ENCODE data around the gene SARS1.
"Not testable (repeated sequence)": the region's sequence is repeated elsewhere in the genome, so short reads cannot be mapped to it uniquely, and the experiment has no call there.

SARS1 gene

GRCh38 chr1:109191891-109192290 is 21.8 kb upstream of the SARS1 start:
- DNase-seq, result no peak

- DNase-seq, result no peak
Measured at GRCh38 chr1:109192433-109192832, 21.3 kb upstream of the SARS1 start.

- DNase-seq, result no peak
Measured at GRCh38 chr1:109193653-109194590, 19.8 kb upstream of the SARS1 start.

GRCh38 chr1:109197158-109198042 is 16.3 kb upstream of the SARS1 start:
- DNase-seq, result no peak

- no peak for DNase-seq
Measured at GRCh38 chr1:109198043-109198695, 15.5 kb upstream of the SARS1 start.

GRCh38 chr1:109198745-109199144 is 15.0 kb upstream of the SARS1 start:
- no peak for DNase-seq

- no peak for DNase-seq
Measured at GRCh38 chr1:109199710-109200109, 14.0 kb upstream of the SARS1 start.

GRCh38 chr1:109201123-109201703 is 12.5 kb upstream of the SARS1 start:
- no peak for DNase-seq

- no peak for DNase-seq
Measured at GRCh38 chr1:109204484-109204883, 9.2 kb upstream of the SARS1 start.

- no peak for DNase-seq
Measured at GRCh38 chr1:109206339-109206738, 7.4 kb upstream of the SARS1 start.

- DNase-seq, result no peak
Measured at GRCh38 chr1:109207467-109208103, 6.1 kb upstream of the SARS1 start.

GRCh38 chr1:109208394-109208793 is 5.3 kb upstream of the SARS1 start:
- DNase-seq, result no peak

- DNase-seq, result no peak
Measured at GRCh38 chr1:109208836-109209463, 4.8 kb upstream of the SARS1 start.

GRCh38 chr1:109210058-109210457 is 3.7 kb upstream of the SARS1 start:
- DNase-seq, result no peak

- DNase-seq, result no peak
Measured at GRCh38 chr1:109213345-109213823, 334 bp upstream of the SARS1 start.

- DNase-seq, result no peak
Measured at GRCh38 chr1:109214695-109215623, 1.2 kb downstream of the SARS1 start.

- DNase-seq, result no peak
Measured at GRCh38 chr1:109216662-109217061, 2.9 kb downstream of the SARS1 start.

- no peak for DNase-seq
Measured at GRCh38 chr1:109218516-109218915, 4.8 kb downstream of the SARS1 start.

- DNase-seq, result not testable (repeated sequence)
Measured at GRCh38 chr1:109221201-109221600, 7.5 kb downstream of the SARS1 start.

GRCh38 chr1:109225308-109225707 is 11.6 kb downstream of the SARS1 start:
- no peak for DNase-seq

Data from right kidney (tissue), 1 donor.